ENCODE data around the gene ITGA6.
"Not testable (repeated sequence)": the region's sequence is repeated elsewhere in the genome, so short reads cannot be mapped to it uniquely, and the experiment has no call there.

ITGA6 gene

DNA sequence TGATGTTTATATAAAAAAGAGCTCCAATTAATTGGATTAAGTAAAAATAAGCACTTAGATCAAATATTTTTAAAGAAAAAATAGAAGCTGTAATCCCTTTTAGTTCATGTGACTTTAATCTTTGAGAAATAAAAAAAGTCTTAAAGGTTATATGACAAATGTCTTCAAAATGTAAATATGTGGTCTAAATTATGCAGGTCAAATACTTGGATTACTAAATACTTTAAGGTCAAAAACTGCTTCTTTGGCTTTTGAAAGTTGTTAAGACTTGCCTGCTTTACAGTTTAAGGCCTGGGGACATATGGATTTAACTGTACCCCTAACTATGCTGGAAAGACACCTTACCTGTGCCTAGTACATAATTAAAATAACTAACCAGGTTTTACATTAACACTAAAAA lies 113.0 kb downstream of the ITGA6 start:
- Histone ChIP-seq H3K4me1 (no peaks in the 10 kb centered on the region; the same call in none of the 2 replicates), H3K4me3 (no peak overlapping the region), H3K9me3 (no peaks in the 10 kb centered on the region; the same call in 1 of the 2 replicates), H3K36me3 (replicated peaks) (no peaks in the 10 kb centered on the region), H3K27me3 (ENCODE audit: low read depth) (no peaks in the 10 kb centered on the region)
- no peak for DNase-seq (ENCODE audit: low spot score in 2 of 2)
- in situ Hi-C loops (cut with MboI; ENCODE audit: low sequenced_read_pairs), result no loop called here

DNA sequence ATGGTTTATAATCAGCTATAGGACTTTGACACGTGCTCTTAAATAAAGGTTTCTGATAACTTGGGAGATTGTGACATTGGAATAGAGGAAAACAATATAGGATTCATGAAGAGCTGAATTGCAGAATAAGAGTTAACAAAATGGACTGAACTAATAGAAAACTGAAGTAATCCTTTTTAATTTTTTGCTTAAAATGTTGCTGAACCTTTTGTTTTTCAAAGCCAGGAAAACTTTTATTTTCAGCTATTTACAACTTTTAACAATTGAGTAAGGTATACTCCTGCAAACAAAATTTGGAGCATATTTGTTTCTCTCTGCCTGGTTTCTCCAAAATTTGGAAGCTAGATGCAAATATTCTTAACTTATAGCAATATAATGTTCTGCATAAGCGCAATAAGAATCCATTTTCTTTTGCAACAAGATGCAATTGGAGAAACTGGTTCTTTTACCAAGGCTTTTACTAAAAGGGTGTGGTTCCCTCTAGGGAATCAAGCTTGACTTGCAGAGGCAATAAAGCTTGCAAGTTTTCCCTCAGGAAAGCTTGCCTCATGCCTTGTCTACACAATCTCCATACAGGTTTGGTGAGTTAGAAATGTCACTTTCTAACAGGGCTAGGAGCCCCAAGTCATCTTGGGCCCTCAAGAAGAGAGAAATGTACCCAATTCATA lies 118.2 kb downstream of the ITGA6 start:
- no peaks in the 10 kb centered on the region for H3K36me3 ChIP-seq (replicated peaks)
- no peak for DNase-seq (ENCODE audit: low spot score in 2 of 2)
- H3K4me3 ChIP-seq, result no peak overlapping the region
- no peaks in the 10 kb centered on the region for H3K27me3 ChIP-seq (ENCODE audit: low read depth)
- no peaks in the 10 kb centered on the region; the same call in none of the 2 replicates for H3K4me1 ChIP-seq
- no peaks in the 10 kb centered on the region for H3K9me3 ChIP-seq
- in situ Hi-C loops (cut with MboI; ENCODE audit: low sequenced_read_pairs), result no loop called here

DNA sequence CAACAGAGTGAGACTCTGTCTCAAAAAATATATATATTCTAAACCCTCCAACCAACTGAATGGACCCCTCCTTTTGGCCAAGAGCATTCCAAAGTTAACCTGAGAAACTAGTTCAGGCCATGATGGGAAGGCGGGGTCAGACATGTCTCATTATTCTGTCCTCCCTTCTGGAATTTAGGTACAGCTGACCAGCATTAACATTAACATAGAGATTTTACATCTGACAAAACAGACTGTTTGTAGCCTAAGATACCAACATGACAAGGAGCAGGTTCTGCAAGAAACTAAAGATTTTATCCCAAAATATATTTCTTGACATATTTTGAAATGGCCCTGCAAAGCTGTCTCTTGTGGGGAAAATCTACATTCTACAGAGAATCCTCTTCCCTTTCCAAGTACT lies 121.7 kb downstream of the ITGA6 start:
- Histone ChIP-seq H3K36me3 (replicated peaks) (no peaks in the 10 kb centered on the region), H3K4me3 (no peak overlapping the region), H3K27me3 (ENCODE audit: low read depth) (no peaks in the 10 kb centered on the region), H3K9me3 (no peaks in the 10 kb centered on the region), H3K4me1 (peaks cover 12% of the 10 kb centered on the region)
- no peak for DNase-seq (ENCODE audit: low spot score in 2 of 2)
- in situ Hi-C loops (cut with MboI; ENCODE audit: low sequenced_read_pairs), result no loop called here

DNA sequence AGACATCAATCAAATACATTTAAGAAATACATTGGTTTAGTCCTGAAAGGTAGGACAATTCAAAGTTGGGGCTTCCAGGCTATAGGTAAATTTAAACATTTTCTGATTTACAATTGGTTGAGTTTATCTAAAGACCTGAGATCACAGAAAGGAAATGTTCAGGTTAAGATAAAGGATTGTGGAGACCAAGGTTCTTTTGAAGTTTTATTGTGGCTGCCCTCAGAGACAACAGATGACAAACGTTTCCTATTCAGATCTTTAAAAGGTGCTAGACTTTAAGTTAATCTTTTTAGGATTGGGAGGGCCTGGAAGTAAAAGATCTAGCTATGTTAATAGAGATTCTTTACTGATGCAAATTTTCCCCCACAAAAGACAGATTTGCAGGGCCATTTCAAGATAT lies 122.4 kb downstream of the ITGA6 start:
- in situ Hi-C loops (cut with MboI; ENCODE audit: low sequenced_read_pairs); H3K27me3 ChIP-seq (ENCODE audit: low read depth); H3K36me3 ChIP-seq (replicated peaks); H3K9me3 ChIP-seq; H3K4me3 ChIP-seq; DNase-seq (ENCODE audit: low spot score in 2 of 2): not testable (repeated sequence)
- H3K4me1 ChIP-seq, result peaks cover 12% of the 10 kb centered on the region

DNA sequence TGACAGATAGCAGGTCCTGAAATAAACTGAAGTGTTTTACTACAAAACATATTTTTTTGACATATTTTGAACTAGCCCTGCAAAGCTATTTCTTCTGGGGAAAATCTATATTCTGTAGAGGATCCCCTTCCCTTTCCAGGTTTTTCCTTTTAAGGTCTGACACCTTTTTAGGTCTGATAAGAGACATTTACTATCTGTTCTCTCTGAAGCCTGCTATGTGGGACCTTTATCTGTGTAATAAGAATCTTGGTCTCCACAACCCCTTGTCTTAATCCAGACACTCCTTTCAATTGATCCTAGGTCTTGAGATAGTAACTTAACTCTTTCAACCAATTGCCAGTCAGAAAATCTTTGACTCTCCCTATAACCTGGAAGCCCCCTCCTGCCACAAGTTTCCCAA lies 123.0 kb downstream of the ITGA6 start:
- no peaks in the 10 kb centered on the region for H3K9me3 ChIP-seq
- DNase-seq (ENCODE audit: low spot score in 2 of 2), result no peak
- H3K4me3 ChIP-seq, result no peak overlapping the region
- no peaks in the 10 kb centered on the region for H3K36me3 ChIP-seq (replicated peaks)
- in situ Hi-C loops (cut with MboI; ENCODE audit: low sequenced_read_pairs), result no loop called here
- H3K4me1 ChIP-seq, result peaks cover 17% of the 10 kb centered on the region
- H3K27me3 ChIP-seq (ENCODE audit: low read depth), result no peaks in the 10 kb centered on the region

DNA sequence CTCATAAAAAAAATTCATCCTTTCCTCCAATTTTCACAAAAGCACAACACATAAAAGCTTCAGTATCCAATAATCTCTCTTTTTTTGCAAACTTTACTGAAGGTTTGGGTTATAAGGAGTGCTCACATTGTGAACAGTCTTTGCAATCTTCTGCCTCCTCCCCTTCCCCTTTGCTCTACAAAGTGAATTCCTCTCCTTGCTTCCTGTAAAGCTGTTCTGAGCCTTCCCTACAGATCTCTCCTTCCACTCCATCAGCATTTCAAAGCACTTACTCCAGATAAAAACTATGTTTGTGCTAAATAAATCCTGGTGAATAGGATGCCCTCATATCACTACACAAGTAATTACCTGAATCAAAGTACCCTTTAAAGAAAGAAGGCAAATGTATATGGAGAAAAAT lies 123.9 kb downstream of the ITGA6 start:
- in situ Hi-C loops (cut with MboI; ENCODE audit: low sequenced_read_pairs), result no loop called here
- DNase-seq (ENCODE audit: low spot score in 2 of 2), result peak in 1 of 2 experiments; percentile 32
- H3K4me1 ChIP-seq, result peaks cover 17% of the 10 kb centered on the region
- H3K27me3 ChIP-seq (ENCODE audit: low read depth), result no peaks in the 10 kb centered on the region
- no peaks in the 10 kb centered on the region for H3K9me3 ChIP-seq
- no peaks in the 10 kb centered on the region for H3K36me3 ChIP-seq (replicated peaks)
- no peak overlapping the region for H3K4me3 ChIP-seq

DNA sequence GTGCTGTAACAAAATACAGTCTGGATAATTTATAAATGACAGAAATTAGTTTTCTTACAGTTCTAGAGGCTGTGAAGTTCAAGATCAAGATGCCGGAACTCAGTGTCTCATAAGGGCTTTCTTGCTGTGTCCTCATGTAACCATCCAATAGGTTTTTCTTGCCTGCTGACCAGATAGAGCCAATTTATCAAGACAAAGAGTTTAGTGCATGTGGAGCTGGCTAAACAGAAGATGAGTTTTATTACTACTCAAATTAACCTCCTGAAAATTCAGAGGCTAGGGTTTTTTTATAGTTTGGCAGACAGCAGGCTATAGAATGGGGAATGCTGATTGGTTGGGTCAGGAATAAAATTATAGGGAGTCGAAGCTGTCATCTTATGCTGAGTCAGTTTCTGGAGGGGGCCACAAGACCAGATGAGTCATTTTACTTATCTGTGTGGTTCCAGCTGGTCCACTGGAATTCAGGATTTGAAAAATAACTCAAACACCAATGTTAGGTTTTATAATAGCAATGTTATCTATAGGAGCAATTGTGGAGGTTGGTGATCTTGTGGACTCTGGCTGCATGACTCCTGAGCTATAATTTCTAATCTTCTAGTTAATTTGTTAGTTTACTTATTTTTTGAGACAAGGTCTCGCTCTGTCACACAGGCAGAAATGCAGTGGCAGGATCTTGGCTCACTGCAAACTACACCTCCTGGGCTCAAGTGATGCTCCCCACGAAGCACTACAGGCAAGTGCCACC lies 125.3 kb downstream of the ITGA6 start:
- H3K4me1 ChIP-seq, result peaks cover 27% of the 10 kb centered on the region
- H3K9me3 ChIP-seq, result no peaks in the 10 kb centered on the region
- H3K36me3 ChIP-seq (replicated peaks), result no peaks in the 10 kb centered on the region
- in situ Hi-C loops (cut with MboI; ENCODE audit: low sequenced_read_pairs), result no loop called here
- DNase-seq (ENCODE audit: low spot score in 2 of 2), result no peak
- H3K4me3 ChIP-seq, result no peak overlapping the region
- H3K27me3 ChIP-seq (ENCODE audit: low read depth), result no peaks in the 10 kb centered on the region

DNA sequence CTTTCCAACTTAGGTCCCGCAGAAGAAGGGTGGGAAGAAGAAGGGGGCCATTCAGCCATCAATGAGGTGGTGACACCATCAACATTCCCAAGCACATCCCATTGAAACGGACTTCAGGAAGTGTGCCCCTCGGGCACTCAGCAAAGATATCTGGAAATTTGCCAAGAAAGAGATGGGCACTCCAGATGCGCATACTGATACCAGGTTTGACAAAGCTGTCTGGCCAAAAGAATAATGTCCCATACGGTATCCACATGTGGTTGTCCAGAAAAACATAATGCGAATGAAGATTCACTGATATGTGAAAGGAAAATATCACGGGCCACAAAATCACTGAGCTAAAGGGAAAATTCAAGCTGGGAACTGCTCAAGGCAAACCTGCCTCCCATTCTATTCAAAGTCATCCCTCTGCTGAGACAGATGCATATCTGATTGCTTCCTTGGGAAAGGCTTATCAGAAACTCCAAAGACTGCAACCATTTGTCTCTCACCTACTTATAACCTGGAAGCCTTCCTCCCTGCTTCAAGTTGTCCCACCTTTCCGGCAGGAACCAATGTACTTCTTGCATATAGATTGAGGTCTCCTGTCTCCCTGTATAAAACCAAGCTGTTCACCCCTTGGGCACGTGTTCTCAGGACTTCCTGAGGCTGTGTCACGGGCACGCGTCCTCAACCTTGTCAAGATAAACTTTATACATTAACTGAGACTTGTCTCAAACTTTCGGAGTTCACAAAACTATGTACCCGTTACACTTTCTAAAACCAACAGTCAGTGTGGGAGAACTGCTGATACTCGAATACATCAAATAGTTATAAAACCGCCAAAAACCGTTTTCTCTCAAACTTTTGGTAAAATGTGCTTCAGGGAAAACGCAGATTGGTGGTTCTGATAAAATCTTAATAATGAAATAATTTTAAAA lies 127.2 kb downstream of the ITGA6 start:
- peaks cover 36% of the 10 kb centered on the region for H3K4me1 ChIP-seq
- H3K4me3 ChIP-seq, result peak overlapping the region; percentile 54
- no peak for DNase-seq (ENCODE audit: low spot score in 2 of 2)

DNA sequence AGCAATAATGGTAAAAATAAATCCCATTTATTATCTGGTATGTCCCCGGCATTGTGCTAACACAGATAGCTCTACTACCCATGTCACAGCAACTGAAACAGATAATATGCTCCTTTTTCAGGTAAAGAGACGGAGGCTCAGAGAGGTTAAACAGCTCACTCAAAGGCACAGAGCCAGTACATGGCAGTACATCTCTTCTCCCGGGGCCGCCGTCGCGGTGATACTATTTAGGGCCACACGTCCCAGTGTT lies 127.8 kb downstream of the ITGA6 start:
- DNase-seq (ENCODE audit: low spot score in 2 of 2), result no peak
- Histone ChIP-seq H3K27me3 (ENCODE audit: low read depth) (no peaks in the 10 kb centered on the region), H3K36me3 (replicated peaks) (no peaks in the 10 kb centered on the region), H3K9me3 (no peaks in the 10 kb centered on the region), H3K4me1 (peaks cover 36% of the 10 kb centered on the region), H3K4me3 (peak overlapping the region; percentile 54)
- in situ Hi-C loops (cut with MboI; ENCODE audit: low sequenced_read_pairs), result no loop called here

More for the DNA sequence above, 127.2 kb downstream of the ITGA6 start:
- Histone ChIP-seq H3K9me3 (no peaks in the 10 kb centered on the region), H3K36me3 (replicated peaks) (no peaks in the 10 kb centered on the region), H3K27me3 (ENCODE audit: low read depth) (no peaks in the 10 kb centered on the region)
- in situ Hi-C loops (cut with MboI; ENCODE audit: low sequenced_read_pairs), result no loop called here
